Activated T-cell treated with anti-CD3 and anti-CD28 coated beads, Interleukin-2, amount 50 U/mL, for 48 hours (primary cell): ENCODE data around the gene LRP4.
"Not testable (repeated sequence)": the region's sequence is repeated elsewhere in the genome, so short reads cannot be mapped to it uniquely, and the experiment has no call there.

Experiments
- DNase-seq, 2 experiments: peaks; one replicate each; pipeline ENCODE4 v3.0.0-alpha.2; 2020

The LRP4 gene

GRCh38 chr11:46918083-46918787, at the start of gene LRP4:
LRP4 (minus strand) TSS chr11:46918550; CDS start chr11:46918379, 171 bp downstream.
- peak; percentile 51 to 65 for DNase-seq

GRCh38 chr11:46967962-46968361, 49.6 kb upstream of the LRP4 start:
- no peak for DNase-seq

DNA sequence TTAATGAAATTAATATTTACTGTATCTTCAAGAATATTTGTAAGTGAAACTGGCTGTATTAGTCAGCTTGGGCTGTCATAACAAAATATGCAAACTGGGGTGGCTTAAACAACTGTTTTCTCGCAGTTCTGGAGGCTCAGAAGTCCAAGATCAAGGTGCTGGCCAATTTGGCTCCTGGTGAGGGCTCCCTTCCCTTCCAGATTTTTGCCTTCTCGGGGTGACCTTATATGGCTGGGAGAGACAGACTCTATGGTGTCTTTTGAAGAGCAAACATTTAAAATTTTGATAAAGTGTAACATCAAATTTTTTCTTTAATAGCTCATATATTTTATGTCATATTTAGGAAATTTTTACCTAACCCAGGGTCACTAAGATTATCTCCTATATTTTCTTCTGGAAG, 48.4 kb upstream of the LRP4 start:
- no peak for DNase-seq

DNA sequence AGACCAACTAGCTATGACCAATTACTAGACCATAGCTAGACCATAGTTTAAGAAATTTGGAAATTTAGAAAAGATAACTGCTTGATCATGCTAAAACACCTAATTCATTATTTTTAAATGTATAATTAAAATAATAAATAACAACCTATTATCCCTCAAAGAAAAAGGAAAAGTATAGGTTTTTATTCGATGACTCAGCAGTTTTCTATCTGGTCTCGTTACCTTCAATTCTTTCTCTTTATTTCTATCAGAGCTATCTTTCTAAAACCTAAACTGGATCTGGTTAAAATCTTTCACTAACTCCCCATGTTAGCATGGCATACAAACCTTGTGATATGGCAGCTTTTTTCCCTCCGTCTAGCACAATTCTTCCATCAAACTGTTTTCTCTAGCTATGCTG, 45.5 kb upstream of the LRP4 start:
- DNase-seq, result no peak

GRCh38 chr11:46961886-46962285, 43.5 kb upstream of the LRP4 start:
- DNase-seq, result not testable (repeated sequence)

DNA sequence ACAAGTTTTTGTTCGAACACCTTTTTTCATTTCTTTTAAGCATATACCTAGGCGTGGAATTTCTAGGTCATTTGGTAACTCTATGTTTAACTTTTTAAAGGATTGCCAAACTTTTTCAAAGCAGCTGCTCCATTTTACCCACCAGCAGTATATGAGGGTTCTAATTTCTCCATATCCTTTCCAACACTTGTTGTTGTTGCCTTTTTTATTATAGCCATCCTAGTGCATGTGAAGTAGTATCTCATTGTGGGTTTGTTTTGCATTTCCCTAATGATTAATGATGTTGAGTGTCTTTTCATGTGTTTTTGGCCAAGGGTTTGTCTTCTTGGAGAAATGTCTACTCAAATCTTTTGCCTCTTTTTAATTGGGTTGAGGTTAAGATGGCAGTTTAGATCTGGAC, 42.7 kb upstream of the LRP4 start:
- DNase-seq, result no peak

- no peak for DNase-seq
These were observed 40.4 kb upstream of the LRP4 start for GRCh38 chr11:46958777-46959176.

GRCh38 chr11:46953093-46953492, 34.7 kb upstream of the LRP4 start:
- no peak for DNase-seq

GRCh38 chr11:46952553-46952952, 34.2 kb upstream of the LRP4 start:
- DNase-seq, result no peak

- DNase-seq, result no peak
These were observed 33.5 kb upstream of the LRP4 start for GRCh38 chr11:46951864-46952263.

- no peak for DNase-seq
These were observed 30.9 kb upstream of the LRP4 start for GRCh38 chr11:46949297-46949696.

GRCh38 chr11:46948378-46949131, 30.2 kb upstream of the LRP4 start:
- no peak for DNase-seq

DNA sequence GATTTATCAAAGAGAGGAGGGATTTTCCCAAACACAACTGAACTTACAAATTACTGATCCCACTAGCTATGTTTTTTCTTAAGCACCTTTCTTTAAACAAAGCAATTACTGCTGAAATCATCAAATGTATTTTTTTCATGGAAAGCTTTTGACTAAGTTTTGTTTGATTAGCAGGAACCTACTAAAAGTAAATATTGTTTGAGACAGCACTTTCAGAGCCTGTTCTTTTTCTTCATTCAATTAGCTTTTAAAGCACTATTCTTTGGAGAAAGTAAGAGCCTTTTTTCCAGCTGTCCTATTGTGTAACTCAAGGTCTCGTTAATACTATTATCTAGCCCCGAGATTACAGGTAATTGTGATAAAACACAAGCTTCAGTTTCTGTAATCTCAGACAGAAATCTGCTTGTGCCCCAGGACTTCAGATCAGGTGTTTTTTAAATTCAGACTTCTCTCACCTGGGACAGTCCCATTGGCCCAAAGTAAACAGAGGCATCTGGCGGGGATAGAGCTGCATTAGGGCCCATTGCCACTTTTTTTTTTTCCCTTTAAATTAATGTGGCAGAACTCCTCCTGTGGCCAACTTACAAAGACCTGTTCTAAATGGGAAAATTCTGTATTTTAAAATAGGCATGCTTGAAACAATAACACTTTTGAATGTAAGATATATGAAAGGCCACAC, 29.2 kb upstream of the LRP4 start:
- DNase-seq, result no peak

- DNase-seq, result no peak
These were observed 26.2 kb upstream of the LRP4 start for GRCh38 chr11:46944356-46945075.

DNA sequence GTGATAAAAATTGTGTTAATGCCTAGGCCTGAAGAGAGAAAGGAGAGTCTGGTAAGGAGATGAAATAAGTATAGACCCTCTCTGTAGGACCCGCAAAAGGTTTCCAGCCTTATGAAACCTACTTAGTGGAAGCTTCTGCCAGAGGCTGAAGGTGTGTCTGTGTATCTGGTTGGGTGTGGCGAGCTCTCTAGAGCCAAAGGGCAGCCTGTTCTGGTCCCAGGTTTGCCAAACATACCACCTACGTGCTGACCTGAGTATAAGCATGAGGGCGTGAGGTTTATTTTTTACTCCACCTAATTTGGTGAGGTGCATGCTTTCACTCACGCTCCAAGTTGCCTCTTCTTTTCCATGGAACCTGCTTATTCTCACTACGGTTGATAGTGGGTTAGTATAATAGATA, 23.8 kb upstream of the LRP4 start:
- DNase-seq, result no peak

DNA sequence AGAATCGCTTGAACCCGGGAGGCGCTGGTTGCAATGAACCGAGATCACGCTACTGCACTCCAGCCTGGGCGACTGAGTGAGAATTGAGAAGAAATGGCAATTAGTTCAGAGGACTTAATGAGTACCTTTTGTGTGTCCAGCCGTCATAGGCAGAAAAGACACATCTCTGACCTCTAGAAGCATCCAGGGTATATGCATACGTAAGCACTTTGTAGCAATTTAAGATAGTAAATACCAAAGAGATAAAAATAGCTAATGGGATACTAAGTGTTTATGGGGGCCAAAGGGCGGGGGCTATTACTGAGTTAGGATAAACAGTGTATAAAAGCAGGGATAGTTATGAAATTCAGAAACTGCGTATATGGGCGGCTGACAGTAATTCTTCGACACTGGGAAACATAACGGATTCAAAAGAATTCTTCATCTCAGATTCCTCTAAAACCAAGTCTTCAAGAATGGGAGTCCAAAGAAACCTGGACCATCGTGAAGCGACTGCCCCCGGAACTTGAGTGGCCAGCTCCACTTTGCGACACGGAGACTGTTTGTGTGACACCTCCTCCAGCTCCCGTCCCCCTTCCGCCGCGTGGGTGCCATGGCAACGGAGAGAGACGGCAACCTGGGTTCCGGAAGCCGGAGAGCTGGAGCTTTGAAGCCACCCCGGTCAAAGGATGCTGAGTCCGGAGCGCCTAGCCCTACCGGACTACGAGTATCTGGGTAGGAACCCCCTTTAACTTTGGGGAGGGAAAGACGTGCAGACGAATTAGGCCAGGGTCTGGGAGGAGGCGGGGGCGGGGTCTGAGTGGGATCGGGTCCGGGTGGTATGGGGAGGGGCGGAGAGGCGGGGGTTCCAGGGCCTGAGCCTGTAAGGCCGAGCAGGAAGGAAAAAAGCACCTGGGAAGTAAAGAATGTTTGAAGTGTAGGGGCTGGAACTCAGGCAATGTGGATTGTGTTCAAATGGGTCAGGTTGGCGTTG, 18.1 kb upstream of the LRP4 start, which contains the start of gene CSTPP1:
Gene CSTPP1, plus strand, starts transcription at position 624 of the 973 bp plus-strand sequence. Its CDS starts 45 bp downstream, at position 669.
- peak; percentile 96 for DNase-seq

DNA sequence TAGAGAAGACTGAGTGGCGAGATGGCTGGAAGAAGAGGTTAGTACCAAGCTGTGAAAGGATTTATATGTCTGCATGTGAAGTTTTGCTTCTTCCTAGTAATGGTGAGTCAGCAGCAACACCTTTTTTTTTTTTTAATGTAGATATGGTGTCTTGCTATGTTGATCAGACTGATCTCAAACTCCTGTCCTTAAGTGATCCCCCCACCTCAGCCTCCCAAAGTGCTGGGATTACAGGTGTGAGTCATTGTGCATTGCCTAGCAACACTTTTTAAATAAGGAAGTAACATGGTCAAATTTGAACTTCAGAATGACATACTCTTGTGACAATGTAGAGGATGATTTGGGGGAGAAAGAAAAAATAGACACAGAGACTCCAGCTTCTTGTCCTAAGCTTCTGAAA, 11.7 kb upstream of the LRP4 start:
- no peak for DNase-seq

DNA sequence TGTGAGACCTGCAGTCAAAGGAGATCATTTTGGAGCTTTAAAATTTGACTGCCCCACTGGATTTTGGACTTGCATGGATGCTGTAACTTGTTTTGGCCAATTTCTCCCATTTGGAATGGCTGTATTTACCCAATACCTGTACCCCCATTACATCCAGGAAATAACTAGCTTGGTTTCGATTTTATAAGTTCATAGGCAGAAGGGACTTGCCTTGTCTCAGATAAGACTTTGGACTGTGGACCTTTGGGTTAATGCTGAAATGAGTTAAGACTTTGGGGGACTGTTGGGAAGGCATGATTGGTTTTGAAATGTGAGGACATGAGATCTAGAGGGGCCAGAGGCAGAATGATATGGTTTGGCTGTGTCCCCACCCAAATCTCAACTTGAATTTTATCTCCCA, 10.4 kb upstream of the LRP4 start:
- not testable (repeated sequence) for DNase-seq

GRCh38 chr11:46927928-46928327, 9.6 kb upstream of the LRP4 start:
- not testable (repeated sequence) for DNase-seq

GRCh38 chr11:46920755-46921154, 2.4 kb upstream of the LRP4 start:
- no peak for DNase-seq

DNA sequence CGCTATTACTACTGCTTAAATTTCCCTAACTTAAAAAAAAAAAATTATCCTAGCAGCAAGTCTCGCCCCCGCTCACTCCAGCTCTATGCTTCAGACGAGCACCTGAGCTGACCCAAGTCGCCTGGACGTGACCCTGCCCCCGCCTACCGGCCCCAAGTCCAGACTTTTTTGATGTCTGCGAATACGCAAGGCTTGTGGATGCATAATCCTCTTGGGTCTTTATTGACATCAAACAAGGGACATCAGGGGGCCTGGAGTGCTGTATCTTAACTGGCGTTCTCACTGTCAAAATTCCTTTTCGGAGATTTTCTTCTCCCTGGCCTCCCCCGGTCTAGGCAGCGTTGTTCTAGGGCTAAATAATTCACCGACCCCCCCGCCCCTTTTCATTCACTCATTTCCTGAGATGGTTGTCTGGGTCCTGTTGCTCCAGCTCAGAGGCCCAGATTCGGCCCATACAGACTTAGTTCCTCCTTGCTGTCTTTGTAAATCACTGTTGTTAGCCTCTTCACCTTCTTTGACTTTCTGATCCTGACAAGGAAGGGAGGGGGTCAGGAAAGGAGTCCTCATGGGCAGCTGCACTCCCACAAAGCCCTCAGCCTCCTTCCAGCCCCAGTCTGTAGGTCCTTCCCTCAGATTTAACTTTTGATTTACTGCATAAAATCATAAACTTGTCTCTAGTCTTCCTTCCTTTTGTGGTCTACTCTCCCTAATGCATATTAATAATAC, 601 bp upstream of the LRP4 start:
- DNase-seq, result no peak
